OCI-LY7 (cell line): ENCODE data around the gene STBD1.

Experiments
- CTCF ChIP-seq: fragments of 200-600 bp; sonication (generic); conservative IDR thresholded peaks from 2 replicates; pipeline ENCODE4 v1.5.1; 2014; ENCODE audit warnings: mild to moderate bottlenecking, antibody characterized with exemption, low read length, moderate library complexity, mixed read lengths
- EZH2phosphoT487 ChIP-seq: fragments of 200-600 bp; sonication (generic); IDR thresholded peaks from 2 replicates; pipeline ENCODE4 v1.6.1; 2018; ENCODE audit warnings: low read depth, borderline replicate concordance, mild to moderate bottlenecking, mixed run types, antibody characterized with exemption, low read length, moderate library complexity, mixed read lengths

GRCh38 chr4:76326515-76326914, 20.0 kb downstream of the STBD1 start:
- no peak for TF ChIP-seq CTCF
- no peak for TF ChIP-seq EZH2phosphoT487
